Loucy (cell line): ENCODE data around the gene HOMEZ.

ENCODE experiments used
- CTCF ChIP-seq: fragments of 200-600 bp; sonication (generic); conservative IDR thresholded peaks from 2 replicates; pipeline ENCODE4 v1.5.1; 2014; ENCODE audit warnings: mild to moderate bottlenecking, antibody characterized with exemption, low read length
- EZH2phosphoT487 ChIP-seq: fragments of 200-600 bp; IDR thresholded peaks from 2 replicates; pipeline ENCODE4 v1.6.1; 2018; ENCODE audit warnings: antibody characterized with exemption, mild to moderate bottlenecking, moderate library complexity, borderline replicate concordance

DNA sequence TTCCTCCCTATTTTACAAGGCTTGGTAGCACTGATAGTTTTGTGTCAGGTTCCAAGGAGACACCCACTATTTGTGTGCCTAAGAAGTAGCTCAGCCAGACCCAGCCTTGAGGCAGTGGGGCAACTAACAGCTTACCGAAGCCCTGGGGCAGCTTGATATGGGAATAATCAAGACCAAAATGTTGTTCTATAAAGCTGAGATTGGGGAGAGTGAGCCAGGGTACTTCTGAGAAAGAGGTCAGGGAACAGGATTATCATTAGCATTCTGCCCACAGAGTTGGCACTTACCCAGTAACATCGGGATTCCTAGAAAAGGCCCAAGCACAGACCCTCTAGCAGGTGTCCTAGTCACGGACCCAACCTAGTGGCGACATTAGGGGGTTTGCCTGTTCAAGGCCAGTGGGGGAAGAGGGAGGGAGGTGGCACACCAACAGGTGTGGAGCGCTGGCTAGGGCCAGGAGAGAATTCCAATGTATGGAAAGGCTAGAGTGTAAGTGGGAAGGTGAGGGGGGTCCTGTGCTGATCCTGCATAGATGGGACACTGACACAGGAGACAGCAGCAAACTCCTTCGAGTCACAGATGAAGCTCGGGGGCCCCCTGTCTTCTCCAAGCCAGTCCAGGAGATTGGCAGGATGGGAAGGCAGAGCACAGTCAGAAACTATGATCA is 11.8 kb upstream of the HOMEZ start:
- TF ChIP-seq CTCF: no peak
- no peak for TF ChIP-seq EZH2phosphoT487
